ENCODE results near the gene LRPPRC.

- TF ChIP-seq POLR2AphosphoS5 (IDR thresholded peaks at IDR 0.05; ENCODE audit: insufficient read depth, low read depth, low read length), result no peak
- TF ChIP-seq MAX (IDR thresholded peaks at IDR 0.05; ENCODE audit: insufficient read depth, insufficient read length), result no peak
- no peak for TF ChIP-seq POLR2A (IDR thresholded peaks at IDR 0.05; ENCODE audit: low read depth, low read length)
These were observed 158.8 kb downstream of the LRPPRC start for GRCh38 chr2:43837033-43837432.
